Mesenteric fat pad (tissue), 1 donor: ENCODE data around the gene FSHB. TPM values are rescaled to one million over a fixed set of nuclear protein-coding genes. Genes with fewer than 3 reads are reported as not detected.
"Not testable (repeated sequence)": the region's sequence is repeated elsewhere in the genome, so short reads cannot be mapped to it uniquely, and the experiment has no call there.

Source experiments
- DNase-seq: peaks from one replicate; pipeline ENCODE4 v3.0.0-alpha.2; 2020; ENCODE audit warnings: low spot score
- long read RNA-seq: library from polyadenylated mRNA; unstranded; transcript quantifications from one replicate; pipeline ENCODE4 v2.0.0, GENCODE V29; 2020
- total RNA-seq: library from RNA; stranded (reverse); fragmentation: NEBNext Ultra II Directional; extraction: Animal tissue kit (Norgen Biotek cat#: 25700); gene quantifications from one replicate; pipeline ENCODE4 v1.2.1, GENCODE V29; 2021
- donor health status: DM: yes; HTN: yes; CAD: no.

FSHB gene
- not detected for total RNA-seq
- long read RNA-seq = 0 reads

DNA sequence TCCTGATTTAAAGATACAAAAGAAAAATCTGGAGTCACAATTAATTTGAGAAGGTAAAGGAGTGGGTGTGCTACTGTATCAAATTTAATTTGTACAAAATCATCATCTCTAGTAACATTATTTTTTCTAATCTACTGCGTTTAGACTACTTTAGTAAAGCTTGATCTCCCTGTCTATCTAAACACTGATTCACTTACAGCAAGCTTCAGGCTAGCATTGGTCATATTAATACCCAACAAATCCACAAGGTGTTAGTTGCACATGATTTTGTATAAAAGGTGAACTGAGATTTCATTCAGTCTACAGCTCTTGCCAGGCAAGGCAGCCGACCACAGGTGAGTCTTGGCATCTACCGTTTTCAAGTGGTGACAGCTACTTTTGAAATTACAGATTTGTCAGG is at the start of gene FSHB:
FSHB (plus strand) TSS at position 301 of the 400 bp plus-strand sequence. CDS start 889 bp downstream, outside the sequence.
- no peak for DNase-seq

DNA sequence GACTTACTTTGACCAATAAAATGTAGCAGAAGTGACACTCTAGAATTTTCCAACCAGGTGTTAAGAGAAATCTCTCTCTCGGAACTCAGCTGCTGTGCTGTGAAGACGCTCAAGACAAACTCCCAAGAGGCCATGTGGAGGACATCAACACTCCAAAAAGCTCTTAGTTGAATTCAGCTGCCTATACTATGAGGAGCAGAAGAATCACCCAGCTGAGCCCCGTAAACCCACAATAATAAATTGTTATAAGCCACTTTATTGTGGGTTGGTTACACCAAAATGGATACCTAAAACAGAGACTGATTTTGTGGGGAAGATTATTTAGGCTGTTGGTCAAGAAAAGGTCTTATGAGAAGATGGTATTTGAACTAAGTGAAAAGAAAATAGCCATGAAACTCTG is 44.1 kb upstream of the FSHB start:
- no peak for DNase-seq

DNA sequence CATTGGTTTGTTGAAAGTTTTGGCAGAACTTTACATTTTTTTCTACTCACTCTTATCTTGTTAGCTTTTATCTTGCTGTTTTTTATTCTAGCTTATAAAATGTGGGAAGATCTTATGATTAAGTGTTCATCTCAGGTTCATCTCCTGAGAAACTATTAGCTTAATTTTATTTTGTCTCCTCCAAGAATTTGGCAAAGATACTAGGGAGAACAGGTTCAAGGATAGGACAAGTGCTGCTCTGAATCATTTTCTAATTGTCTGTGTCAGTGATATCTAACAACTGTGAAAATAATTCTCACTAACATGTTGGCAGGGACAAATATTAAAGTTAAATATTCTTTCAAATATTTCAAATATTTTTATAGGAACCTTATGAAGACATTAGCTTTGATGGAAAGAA is 38.2 kb upstream of the FSHB start:
- DNase-seq = no peak

DNA sequence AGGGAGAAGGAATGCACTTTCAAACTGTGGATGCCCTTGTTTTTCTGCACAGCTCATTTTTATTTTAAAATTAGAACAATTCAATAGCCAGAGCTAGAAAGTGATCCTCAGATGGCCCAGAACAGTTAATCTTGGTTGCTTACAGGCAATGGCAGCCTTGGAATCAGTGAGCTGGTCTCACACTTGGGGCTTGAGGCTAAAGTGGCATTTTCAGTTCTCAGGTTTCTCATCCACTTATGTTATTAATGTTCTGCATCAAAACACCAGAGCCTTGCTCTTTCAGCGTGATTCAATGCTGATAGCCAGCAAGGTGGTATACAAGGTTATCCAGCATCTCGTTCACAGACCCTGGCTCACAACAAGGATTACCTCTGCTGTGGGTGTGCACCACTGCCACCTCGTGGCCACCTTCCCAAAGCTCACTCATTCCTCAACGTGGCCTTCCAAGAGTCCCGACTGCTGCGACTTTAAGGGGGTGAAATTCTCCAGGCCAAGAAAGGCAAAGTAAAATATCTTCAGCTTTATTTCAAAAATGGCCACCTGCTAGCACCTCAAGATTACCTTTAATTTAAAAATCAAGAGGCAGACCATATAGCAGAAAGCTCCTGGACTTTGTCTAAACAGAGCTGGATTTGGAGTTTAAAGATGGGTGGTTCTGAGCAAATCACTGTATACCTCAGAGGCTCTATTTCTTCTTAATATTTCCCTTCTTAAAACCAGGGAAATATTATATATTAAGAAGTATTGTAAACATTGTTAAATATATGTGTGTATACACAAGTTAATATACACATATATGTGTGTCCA is 34.2 kb upstream of the FSHB start:
- DNase-seq = no peak

DNA sequence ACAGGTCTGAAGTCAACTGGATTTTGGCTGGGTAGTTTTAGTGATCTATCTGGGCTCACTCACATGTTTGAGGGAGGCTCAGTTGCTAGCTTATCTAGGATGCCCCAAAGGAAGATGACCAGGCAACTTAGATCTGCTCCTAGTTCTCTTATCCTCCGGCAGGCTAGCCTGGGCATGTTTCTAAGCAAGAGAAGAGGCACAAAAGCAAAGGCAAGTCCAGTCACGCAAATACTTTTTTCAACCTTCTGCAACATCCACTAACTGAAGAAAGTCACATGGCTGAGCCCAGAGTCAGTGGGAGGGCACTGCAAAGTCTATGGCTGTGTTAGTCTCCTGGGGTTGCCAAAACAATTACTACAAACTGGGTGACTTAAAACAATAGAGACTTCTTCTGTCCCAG is 32.9 kb upstream of the FSHB start:
- no peak for DNase-seq

DNA sequence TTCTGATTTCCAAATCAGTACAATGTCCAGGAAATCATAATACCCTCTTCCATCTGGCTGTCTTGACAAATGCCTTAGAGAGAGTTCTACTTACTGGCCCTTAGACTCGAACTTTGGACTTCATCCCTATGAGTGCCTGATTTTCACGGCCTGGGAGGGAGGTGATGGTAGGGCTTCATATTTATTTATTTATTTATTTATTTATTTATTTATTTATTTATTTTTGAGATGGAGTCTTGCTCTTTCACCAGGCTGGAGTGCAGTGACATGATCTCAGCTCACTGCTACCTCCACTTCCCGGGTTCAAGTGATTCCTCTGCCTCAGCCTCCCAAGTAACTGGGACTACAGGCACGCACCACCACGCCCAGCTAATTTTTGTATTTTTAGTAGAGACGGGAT is 27.8 kb upstream of the FSHB start:
- DNase-seq = not testable (repeated sequence)

DNA sequence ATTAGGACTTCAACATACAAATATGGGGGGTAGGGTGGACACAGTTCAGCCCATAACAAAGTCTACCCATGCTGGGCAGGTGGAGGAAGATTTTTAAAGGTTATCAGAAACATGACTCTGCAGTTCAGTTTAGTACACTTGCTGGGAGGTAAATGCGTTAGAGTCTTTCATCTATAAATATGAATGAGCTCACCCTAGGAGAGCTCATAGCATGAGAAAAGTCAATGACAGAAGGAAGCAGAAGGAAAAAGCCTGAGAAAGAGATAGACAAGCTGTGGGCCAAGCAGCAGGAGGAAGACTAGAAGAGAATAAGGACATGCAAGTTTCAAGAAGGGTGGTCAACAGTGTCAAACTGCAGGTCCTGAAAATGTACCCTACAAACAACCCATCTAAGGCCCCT is 27.0 kb upstream of the FSHB start:
- no peak for DNase-seq

DNA sequence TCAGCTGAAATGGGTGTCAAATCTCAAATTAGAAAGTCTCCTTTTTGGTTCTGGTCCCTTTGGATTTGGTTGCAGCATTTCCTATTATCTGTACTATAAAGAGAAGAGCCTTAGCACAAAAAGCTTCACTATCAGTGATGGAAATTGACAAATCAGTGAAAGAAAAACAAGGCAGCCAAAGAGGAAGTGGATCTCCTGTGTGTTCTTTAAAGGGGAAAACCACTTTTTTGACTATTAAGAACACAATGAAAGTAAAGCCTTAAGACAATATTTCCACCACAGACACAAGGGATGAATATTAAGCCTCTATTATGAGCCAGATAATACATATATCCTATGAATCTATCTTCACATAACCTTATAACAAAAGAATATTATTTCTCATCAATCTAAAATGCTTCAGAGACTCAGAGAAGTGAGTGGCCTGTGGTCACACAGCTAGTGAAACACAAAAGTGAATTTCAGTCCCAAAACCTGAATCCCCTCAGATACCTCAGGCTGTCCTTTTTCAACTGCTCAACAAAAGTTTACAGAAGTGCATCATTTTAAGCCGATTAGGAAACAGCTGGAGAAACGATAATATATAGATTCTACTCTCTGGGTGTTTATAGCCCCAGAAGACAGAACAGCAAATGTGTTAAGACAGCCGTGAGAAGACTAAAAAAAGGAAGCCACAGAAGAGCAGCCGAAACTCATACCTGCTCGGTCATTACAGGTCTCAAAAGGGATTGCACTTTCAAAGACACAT is 24.4 kb upstream of the FSHB start:
- DNase-seq = no peak

DNA sequence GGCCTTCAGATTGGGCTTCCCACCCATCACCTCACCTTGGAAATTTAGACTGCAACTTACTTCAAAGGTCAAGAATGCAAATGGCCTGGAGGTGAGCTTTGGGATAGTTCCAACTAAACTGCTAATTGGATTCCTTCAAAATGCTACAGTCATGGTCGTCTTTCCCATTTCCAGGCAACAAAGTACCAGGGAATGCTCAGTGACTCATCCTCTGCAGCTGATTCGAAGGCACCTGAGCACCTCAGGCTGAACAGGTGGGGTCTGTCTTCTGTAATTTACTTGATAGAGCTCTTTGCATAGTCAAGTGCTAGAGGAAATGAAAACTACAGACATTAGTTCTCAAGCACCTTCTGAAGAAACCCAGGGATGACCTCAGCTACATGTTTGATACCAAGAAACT is 20.5 kb upstream of the FSHB start:
- no peak for DNase-seq

DNA sequence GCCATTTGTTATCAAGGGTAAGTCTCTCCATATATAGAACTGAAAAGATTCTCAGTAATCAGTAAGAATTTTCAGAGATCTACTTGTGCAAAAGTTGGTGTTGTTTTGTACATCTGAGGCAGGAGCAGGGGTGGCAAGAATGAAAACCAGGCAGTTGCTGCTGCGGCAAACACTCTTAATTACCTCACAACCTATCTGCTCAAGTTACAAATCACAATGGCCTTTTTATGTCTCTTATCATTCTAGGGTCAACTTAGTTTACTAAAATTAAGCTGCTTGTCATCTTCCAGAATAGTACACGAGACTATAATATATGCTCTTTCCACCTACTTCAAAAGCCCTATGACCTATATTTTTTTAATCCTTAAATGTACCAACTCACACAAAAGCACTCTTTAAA is 14.3 kb upstream of the FSHB start:
- DNase-seq = no peak

DNA sequence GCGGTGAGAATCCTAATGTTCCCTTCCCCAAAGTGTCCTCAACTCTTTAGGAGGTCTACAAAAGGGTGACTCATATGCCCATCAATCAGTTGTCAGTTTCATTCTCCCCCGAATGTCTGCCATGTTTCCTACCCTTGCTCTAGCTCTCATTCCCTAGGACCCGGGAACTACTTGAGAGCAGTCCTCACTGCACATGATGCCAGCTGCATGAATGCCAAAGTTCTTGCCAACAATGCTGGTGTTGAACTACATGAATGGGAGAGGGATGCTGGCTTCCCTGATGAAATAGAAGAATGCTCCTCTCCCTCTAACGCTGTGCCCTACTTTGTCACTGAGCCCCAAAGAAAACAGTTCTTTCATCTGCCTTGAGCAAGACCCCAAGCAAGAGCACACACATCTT is 12.5 kb upstream of the FSHB start:
- DNase-seq = no peak

DNA sequence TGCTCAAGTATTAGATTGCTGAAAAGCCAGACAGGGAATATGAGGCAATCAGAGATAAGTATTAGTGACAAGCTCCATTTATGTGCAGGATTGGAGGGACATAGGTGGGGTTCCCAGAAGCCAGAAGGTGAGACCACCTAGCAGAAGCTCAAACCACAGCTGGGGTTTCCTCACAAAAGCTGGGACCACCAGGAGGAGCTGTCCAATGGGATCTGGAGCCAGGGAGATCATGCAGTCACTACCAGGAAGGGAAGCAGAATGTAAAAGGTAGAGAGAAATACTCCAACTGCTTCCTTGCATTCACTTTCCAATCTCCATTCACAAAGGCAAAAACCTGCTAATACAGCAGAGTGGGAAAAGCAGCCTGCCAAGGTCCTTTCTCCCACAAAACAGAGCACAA is 5.2 kb upstream of the FSHB start:
- no peak for DNase-seq

DNA sequence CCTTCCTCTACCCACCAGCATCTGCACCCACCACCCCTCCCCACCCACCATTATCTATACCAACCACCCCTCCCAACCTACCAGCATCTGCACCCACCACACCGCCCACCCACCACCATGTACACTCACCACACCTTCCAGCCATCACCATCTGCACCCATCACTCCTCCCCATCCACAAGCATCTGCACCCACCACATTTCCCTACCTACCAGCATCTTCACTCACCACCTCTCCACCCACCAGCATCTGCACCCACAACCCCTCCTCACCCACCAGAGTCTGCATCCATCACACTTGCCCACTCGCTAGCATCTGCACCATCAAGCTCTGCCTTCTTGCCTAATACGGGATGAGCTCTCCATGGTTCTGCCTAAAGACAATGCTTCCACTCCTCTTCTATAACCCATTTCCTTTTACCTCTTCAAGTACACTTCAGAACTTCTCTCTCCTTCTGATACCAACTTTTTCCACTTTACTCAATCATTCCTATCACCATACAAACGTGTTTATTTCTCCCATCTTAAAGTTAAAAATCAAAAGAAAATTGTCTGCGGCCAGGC is 2.4 kb upstream of the FSHB start:
- DNase-seq = no peak

DNA sequence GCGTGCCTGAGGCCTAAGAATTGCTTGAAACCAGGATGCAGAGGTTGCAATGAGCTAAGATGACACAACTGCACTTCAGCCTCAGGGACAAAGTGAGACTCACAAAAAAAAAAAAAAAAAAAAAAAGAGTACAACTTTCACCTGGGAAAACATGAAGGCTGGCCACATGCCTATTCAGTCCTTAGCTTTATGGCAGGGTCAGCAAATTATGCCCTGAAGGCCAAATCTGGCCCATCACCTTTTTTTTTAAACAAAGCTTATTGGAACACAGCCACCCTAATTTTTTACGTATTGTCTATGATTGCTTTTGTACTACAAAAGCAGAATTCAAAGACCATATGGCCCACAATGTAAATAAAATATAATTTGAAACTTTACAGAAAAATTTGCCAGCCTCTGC is 8.2 kb downstream of the FSHB start:
- DNase-seq = no peak

DNA sequence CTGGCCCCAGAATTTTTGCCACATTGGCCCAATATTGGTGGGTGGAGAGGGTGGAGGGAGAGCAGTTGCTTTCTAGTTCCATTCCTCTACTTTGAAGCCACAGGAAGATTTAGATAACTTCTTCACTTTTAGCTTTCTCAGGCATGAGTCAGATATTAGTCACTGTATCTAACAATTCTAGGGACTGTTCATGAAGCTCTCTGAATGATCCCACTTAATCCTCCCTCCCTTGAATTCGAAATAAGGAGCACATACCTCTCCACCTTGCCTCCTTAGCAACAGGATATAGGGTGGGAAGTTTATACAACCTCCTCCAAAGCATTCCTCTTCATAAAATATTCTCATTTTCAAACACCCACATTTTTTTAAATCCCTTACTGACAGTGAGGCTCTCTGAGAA is 13.5 kb downstream of the FSHB start:
- no peak for DNase-seq

DNA sequence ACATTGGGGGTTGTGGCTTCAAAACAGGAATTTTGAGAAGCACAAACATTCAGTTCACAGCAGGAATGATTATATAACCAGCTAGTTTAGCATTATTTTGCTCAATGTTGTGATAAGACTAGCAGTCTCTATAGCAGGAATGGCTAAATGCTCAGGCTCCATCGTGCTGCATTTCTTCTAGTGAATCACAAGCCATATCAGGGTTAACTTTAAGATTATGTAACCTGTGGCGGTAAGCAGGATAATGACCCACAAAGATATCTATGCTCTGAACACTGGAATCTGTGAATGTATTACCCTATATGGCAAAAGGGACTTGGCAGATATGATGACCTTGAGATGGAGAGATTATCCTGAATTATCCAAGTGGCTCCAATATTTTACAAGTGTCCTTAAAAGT is 14.8 kb downstream of the FSHB start:
- no peak for DNase-seq

DNA sequence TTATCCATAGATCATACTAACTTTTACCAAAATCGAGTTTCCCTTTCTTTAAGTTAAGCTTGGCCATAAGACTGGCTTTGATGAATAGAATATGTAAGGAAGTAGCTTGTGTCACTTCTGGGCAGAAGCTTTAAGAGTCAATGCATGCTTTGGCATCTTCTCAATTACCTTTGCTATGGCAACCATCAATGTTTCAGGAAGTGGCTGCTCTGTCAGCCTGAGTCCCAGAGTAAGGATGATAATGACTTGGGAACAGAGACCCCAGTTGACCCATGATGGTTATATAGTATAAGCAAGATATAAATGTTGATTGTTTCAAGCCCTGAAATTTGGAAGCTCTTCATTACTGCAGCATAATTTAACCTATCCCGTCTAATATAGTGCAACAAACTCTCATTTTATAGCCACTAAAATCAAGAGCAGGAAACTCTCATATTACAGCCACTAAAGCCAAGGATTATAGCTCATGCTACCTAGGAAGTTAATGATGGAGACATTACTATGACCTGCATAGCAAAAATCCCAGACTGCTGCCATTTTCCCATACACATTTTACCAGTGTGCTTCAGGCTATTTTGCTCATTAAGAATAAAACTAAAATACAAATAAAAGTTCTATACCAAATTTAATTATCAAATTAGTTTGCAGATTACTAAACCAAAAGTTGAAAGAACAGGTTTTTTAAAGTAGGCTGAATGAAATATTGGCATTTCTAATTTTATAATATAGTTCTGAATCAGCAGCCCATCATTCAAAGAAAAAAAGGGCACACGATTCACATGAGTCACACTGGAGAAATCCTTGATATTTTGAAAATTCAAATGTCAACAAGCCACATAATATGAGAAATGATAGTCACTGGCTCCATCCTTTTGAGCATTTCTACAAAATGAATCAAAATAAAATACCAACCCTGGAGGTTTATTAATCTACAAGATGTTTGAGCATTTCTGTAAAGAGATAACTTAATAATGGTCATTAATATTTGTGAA is 23.8 kb downstream of the FSHB start:
- no peak for DNase-seq

DNA sequence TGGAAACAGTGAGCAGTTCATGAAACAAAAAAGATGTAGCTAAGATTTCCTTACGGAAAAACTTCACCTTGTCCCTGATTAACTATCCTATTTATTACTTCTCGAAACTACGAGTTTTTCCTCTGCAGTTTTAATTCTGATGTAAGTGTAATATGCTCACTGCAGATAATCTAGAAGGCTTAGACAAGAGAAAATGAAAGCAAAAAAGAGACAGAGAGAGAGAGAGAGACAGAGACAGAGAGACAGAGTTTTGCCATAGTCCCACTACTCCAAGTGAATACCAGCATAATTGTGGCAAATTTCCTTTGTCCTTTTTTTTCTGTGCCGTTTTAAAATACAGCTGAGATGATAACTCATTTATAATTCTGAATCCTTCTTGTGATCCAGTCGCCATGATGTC is 24.8 kb downstream of the FSHB start:
- no peak for DNase-seq

DNA sequence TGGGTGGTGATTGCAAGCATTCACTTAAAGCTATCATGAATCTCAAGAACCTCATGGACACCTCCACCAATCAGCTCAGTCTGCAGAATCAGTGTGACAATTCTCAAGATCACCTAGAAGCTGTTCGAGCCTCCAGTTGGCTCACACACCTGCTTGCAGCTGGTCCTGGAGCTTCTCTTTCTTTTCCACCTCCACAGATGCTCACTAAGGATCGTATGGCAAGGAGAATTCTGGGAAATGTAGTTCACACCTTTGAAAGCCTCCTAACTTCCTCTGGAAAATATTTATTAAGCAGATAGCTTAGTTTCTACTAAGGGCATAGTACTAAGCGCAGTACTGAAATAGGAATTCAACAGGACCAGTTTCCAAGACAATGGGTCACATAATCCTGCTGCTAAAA is 26.2 kb downstream of the FSHB start:
- DNase-seq = no peak

DNA sequence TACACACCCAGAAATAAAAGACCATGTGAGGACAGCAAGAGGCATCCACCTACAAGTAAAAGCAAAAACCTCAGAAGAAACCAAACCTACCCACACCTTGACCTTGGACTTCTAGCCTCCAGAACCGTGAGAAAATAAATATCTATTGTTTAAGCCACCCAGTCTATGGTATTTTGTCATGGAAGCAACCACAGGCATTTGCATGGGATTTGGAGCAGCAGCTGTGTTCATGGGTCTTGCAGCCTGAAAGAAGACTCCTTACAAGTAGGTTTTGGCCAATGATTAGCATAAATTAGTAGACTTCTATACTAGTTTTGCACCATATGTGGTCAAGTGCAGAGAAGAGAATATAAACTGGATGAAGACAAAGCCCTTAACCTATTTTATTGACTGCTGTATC is 27.9 kb downstream of the FSHB start:
- DNase-seq = no peak

DNA sequence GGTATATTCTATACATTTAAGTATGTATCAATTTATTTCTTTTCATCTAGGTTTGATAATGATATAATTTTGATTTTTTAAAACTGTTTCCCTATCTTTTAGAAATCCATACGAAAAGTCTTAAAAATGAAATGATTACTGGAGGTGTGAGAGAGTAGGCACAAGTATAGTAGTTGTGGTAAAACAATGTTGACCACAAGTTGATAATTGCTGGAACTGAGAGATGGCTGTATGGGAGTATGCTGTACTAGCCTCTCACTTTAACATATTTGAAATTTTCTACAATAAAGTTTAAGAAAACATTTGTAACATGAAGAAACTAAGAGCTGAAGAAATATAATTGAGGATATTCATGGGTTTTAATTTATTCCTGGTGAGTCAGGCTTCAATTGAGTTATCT is 30.0 kb downstream of the FSHB start:
- no peak for DNase-seq
